ENCODE measurements around the gene MORN4.

GRCh38 chr10:97590748-97591495, 42.4 kb downstream of the MORN4 start:
- no peak for TF ChIP-seq CTCF (IDR thresholded peaks at IDR 0.05; ENCODE audit: low read length)
- TF ChIP-seq EZH2 (IDR thresholded peaks at IDR 0.05; ENCODE audit: borderline replicate concordance, low read length) = no peak
